H1 (cell line): Measurements from ENCODE around the gene DLL4. TPM values are rescaled to one million over a fixed set of nuclear protein-coding genes. Genes with fewer than 3 reads are reported as not detected.
"Not testable (repeated sequence)": the region's sequence is repeated elsewhere in the genome, so short reads cannot be mapped to it uniquely, and the experiment has no call there.

Source experiments
- CTCF ChIA-PET: fragments of 300-600 bp; sonication (Branson Sonifier 250); formaldehyde crosslinking; loops from one replicate; lab custom pipeline; 2021; ENCODE audit not compliant: partially characterized antibody; lab: Charles Lee
- POLR2A ChIA-PET: fragments of 300-600 bp; sonication (Branson Sonifier 250); formaldehyde crosslinking; loops from one replicate; lab custom pipeline; 2021; ENCODE audit warnings: inconsistent platforms; ENCODE audit not compliant: partially characterized antibody; lab: Charles Lee
- DNase-seq, 2 experiments: peaks; one replicate each; pipeline versions ENCODE4 v3.0.0 to v3.0.0-alpha.2; 2010 to 2022; ENCODE audit warnings: low spot score in 2 of 2, low read depth in 1 of 2, mixed read lengths in 1 of 2
- FAIRE-seq: peaks from 2 replicates; lab custom pipeline; 2011; peaks lifted over from hg19 to GRCh38; lab: Jason Lieb, UNC
- H2AFZ ChIP-seq: 2 replicates; pipeline ENCODE4 v1.8.1; 2012; ENCODE audit warnings: low read length, inconsistent platforms
- H2AK5ac ChIP-seq: 2 replicates; pipeline ENCODE4 v1.6.1; 2013; ENCODE audit warnings: low read depth, low read length
- H2BK120ac ChIP-seq: replicated peaks from 2 replicates; pipeline ENCODE3; 2013; ENCODE audit warnings: low read depth, low read length, inconsistent platforms
- H2BK12ac ChIP-seq: 2 replicates; pipeline ENCODE4 v1.6.1; 2013; ENCODE audit warnings: low read depth, low read length
- H2BK15ac ChIP-seq: 2 replicates; pipeline ENCODE4 v1.6.1; 2013; ENCODE audit warnings: low read length
- H2BK20ac ChIP-seq: 2 replicates; pipeline ENCODE4 v1.6.1; 2013; ENCODE audit warnings: low read length
- H2BK5ac ChIP-seq: 2 replicates; pipeline ENCODE4 v1.6.1; 2013; ENCODE audit warnings: low read depth, low read length
- H3K14ac ChIP-seq: 2 replicates; pipeline ENCODE4 v1.6.1; 2013; ENCODE audit warnings: inconsistent platforms; ENCODE audit not compliant: insufficient read length
- H3K18ac ChIP-seq: 2 replicates; pipeline ENCODE4 v1.6.1; 2013; ENCODE audit warnings: low read length; ENCODE audit errors: extremely low read depth
- H3K23ac ChIP-seq: 2 replicates; pipeline ENCODE4 v1.6.1; 2013; ENCODE audit warnings: inconsistent platforms; ENCODE audit not compliant: insufficient read length
- H3K23me2 ChIP-seq: 2 replicates; pipeline ENCODE4 v1.6.1; 2013; ENCODE audit warnings: low read depth, low read length
- H3K27ac ChIP-seq: 2 replicates; pipeline ENCODE4 v1.6.1; 2011; ENCODE audit warnings: low read depth, low read length, inconsistent platforms
- H3K27me3 ChIP-seq, 4 experiments: replicated peaks in 1 of 4; 1 replicate in 1 of 4; 2 replicates in 3 of 4; pipeline versions ENCODE4 v1.6.1 to v1.8.1; 2011 to 2013; ENCODE audit warnings: low read length in 3 of 4, mild to moderate bottlenecking in 3 of 4, inconsistent platforms in 2 of 4, mixed read lengths in 2 of 4, moderate library complexity in 1 of 4; ENCODE audit not compliant: control insufficient read depth in 3 of 4, insufficient read depth in 3 of 4; ENCODE audit errors: extremely low read depth in 1 of 4
- H3K36me3 ChIP-seq, 4 experiments: 2 replicates each; pipeline versions ENCODE4 v1.6.1 to v1.8.1; 2011 to 2013; ENCODE audit warnings: mild to moderate bottlenecking in 4 of 4, low read length in 3 of 4, moderate library complexity in 2 of 4, control low read depth in 1 of 4, inconsistent platforms in 1 of 4; ENCODE audit not compliant: insufficient read depth in 4 of 4, control insufficient read depth in 2 of 4
- H3K4ac ChIP-seq: replicated peaks from 2 replicates; pipeline ENCODE3; 2013; ENCODE audit warnings: low read length, low read depth, mixed read lengths, inconsistent platforms; ENCODE audit not compliant: insufficient read length
- H3K4me1 ChIP-seq, 4 experiments: replicated peaks in 1 of 4; 1 replicate in 1 of 4; 2 replicates in 3 of 4; pipeline versions ENCODE4 v1.6.1 to v1.8.1; 2011 to 2013; ENCODE audit warnings: low read length in 3 of 4, inconsistent platforms in 2 of 4, mixed read lengths in 1 of 4; ENCODE audit not compliant: insufficient read depth in 4 of 4, control insufficient read depth in 3 of 4
- H3K4me2 ChIP-seq, 2 experiments: 2 replicates each; pipeline versions ENCODE4 v1.6.1 to v1.8.1; 2011 to 2013; ENCODE audit warnings: low read depth in 2 of 2, low read length in 2 of 2, control low read depth in 1 of 2, inconsistent platforms in 1 of 2, mild to moderate bottlenecking in 1 of 2; ENCODE audit not compliant: insufficient read depth in 1 of 2
- H3K4me3 ChIP-seq, 4 experiments: fragments of 200-600, 300-600 bp in 1 of 4; sonication (generic), shearing (Covaris generic), sonication (Bioruptor Twin) in 1 of 4; 2 replicates each; pipeline versions ENCODE4 v1.5.1 to v1.8.1; 2011 to 2016; ENCODE audit warnings: low read length in 4 of 4, low read depth in 3 of 4, control low read depth in 2 of 4, inconsistent platforms in 2 of 4, mild to moderate bottlenecking in 2 of 4, mixed read lengths in 1 of 4, moderate library complexity in 1 of 4; ENCODE audit not compliant: insufficient read depth in 2 of 4; ENCODE audit errors: extremely low read depth in 1 of 4
- H3K56ac ChIP-seq: replicated peaks from 2 replicates; pipeline ENCODE3; 2013; ENCODE audit warnings: low read depth, mild to moderate bottlenecking, mixed read lengths, low read length, inconsistent platforms; ENCODE audit not compliant: insufficient read length
- H3K79me1 ChIP-seq: 2 replicates; pipeline ENCODE4 v1.6.1; 2013; ENCODE audit warnings: low read depth, low read length, control low read depth
- H3K79me2 ChIP-seq, 2 experiments: 2 replicates each; pipeline versions ENCODE4 v1.6.1 to v1.8.1; 2012 to 2013; ENCODE audit warnings: low read length in 2 of 2, mild to moderate bottlenecking in 2 of 2, inconsistent platforms in 1 of 2; ENCODE audit not compliant: insufficient read depth in 2 of 2, control insufficient read depth in 1 of 2
- H3K9ac ChIP-seq, 4 experiments: replicated peaks in 1 of 4; 1 replicate in 1 of 4; 2 replicates in 3 of 4; pipeline versions ENCODE4 v1.6.1 to v1.8.1; 2011 to 2013; ENCODE audit warnings: low read depth in 3 of 4, low read length in 3 of 4, control low read depth in 2 of 4, mild to moderate bottlenecking in 2 of 4, moderate library complexity in 2 of 4, inconsistent platforms in 1 of 4; ENCODE audit errors: extremely low read depth in 1 of 4
- H3K9me3 ChIP-seq, 2 experiments: 2 replicates each; pipeline versions ENCODE4 v1.6.1 to v1.8.1; 2012 to 2013; ENCODE audit warnings: mild to moderate bottlenecking in 2 of 2, moderate library complexity in 2 of 2, control low read depth in 1 of 2, inconsistent platforms in 1 of 2, low read depth in 1 of 2, low read length in 1 of 2, mixed read lengths in 1 of 2; ENCODE audit not compliant: insufficient read depth in 2 of 2
- H4K20me1 ChIP-seq, 2 experiments: replicated peaks in 1 of 2; 2 replicates each; pipeline versions ENCODE3 to v1.8.1; 2011 to 2013; ENCODE audit warnings: inconsistent platforms in 2 of 2, low read length in 2 of 2, mild to moderate bottlenecking in 1 of 2; ENCODE audit not compliant: insufficient read depth in 2 of 2, control insufficient read depth in 1 of 2
- H4K5ac ChIP-seq: 2 replicates; pipeline ENCODE4 v1.6.1; 2013; ENCODE audit warnings: low read length, low read depth, mixed read lengths, inconsistent platforms; ENCODE audit not compliant: insufficient read length
- H4K8ac ChIP-seq: 2 replicates; pipeline ENCODE4 v1.8.0; 2013; ENCODE audit warnings: mild to moderate bottlenecking, moderate library complexity, low read length, inconsistent platforms; ENCODE audit not compliant: insufficient read depth; ENCODE audit errors: extremely low read depth
- H4K91ac ChIP-seq: replicated peaks from 2 replicates; pipeline ENCODE3; 2013; ENCODE audit warnings: low read length, mixed read lengths, inconsistent platforms; ENCODE audit not compliant: insufficient read length
- POLR2A ChIP-seq, 2 experiments: IDR thresholded peaks; 1 replicate in 1 of 2; 2 replicates in 1 of 2; pipeline ENCODE4 v1.6.1; 2011; ENCODE audit warnings: low read depth in 2 of 2, low read length in 2 of 2, mild to moderate bottlenecking in 2 of 2; ENCODE audit errors: control extremely low read depth in 1 of 2
- POLR2AphosphoS5 ChIP-seq: IDR thresholded peaks from 2 replicates; pipeline ENCODE4 v1.6.1; 2011; ENCODE audit warnings: low read depth, low read length
- SIN3A ChIP-seq, 2 experiments: IDR thresholded peaks in 1 of 2; conservative IDR thresholded peaks in 1 of 2; 2 replicates each; pipeline ENCODE4 v1.6.1; 2011 to 2012; ENCODE audit warnings: low read length in 2 of 2, improper control_type of control experiment in 1 of 2, low read depth in 1 of 2, mild to moderate bottlenecking in 1 of 2
- TAF1 ChIP-seq: IDR thresholded peaks from 2 replicates; pipeline ENCODE4 v1.6.1; 2011; ENCODE audit warnings: mild to moderate bottlenecking, low read depth, low read length
- TAF7 ChIP-seq: optimal IDR thresholded peaks from 2 replicates; pipeline ENCODE3; 2011; ENCODE audit warnings: low read depth, mild to moderate bottlenecking, inconsistent platforms, low read length, moderate library complexity, borderline replicate concordance
- USF2 ChIP-seq: IDR thresholded peaks from 2 replicates; pipeline ENCODE4 v1.6.1; 2011; ENCODE audit warnings: low read length, improper control_type of control experiment
- WGBS, 2 experiments: shearing (Covaris generic) in 1 of 2; methylation state at CpG; one replicate each; pipeline versions ENCODE4 v1.1.6 to v1.1.7; 2013 to 2015; ENCODE audit warnings: low lambda C conversion rate in 2 of 2, mixed read lengths in 2 of 2, inconsistent platforms in 1 of 2, low coverage in 1 of 2, missing lambda C conversion rate in 1 of 2; ENCODE audit not compliant: insufficient replicate concordance in 2 of 2, insufficient coverage in 1 of 2, insufficient read length in 1 of 2; ENCODE audit errors: extremely low coverage in 1 of 2, missing lambda C conversion rate in 1 of 2; 5-methylcytosine and 5-hydroxymethylcytosine counted together
- polyA plus RNA-seq, 7 experiments: library from polyadenylated mRNA; depleted of rRNA in 3 of 7; stranded (reverse) in 5 of 7; unstranded in 2 of 7; fragments of >200 nt in 5 of 7; fragments of 200-250 nt in 2 of 7; gene quantifications; 1 replicate in 5 of 7; 2 replicates in 1 of 7; 4 replicates in 1 of 7; pipeline versions ENCODE4 v1.2.1 to v1.2.3, GENCODE V29; 2011 to 2013; ENCODE audit warnings: missing spikeins in 2 of 7, mixed read lengths in 2 of 7
- total RNA-seq: library from RNA; stranded (reverse); fragmentation: NEBNext Ultra II Directional; extraction: Animal tissue kit (Norgen Biotek cat#: 25700); gene quantifications from 2 replicates; pipeline ENCODE4 v1.2.1, GENCODE V29; 2021

Gene DLL4
- total and polyA plus RNA-seq, 2 of the 8 experiments (the other 6 are each of a cell fraction or from before 2014, with no cell fraction given) = 0.23 to 0.60 TPM

GRCh38 chr15:40954158-40954848 lies 25.2 kb downstream of the DLL4 start:
- H3K14ac ChIP-seq, H2BK20ac ChIP-seq, H2BK12ac ChIP-seq, H3K9me3 ChIP-seq, H2AFZ ChIP-seq, H4K5ac ChIP-seq, H2AK5ac ChIP-seq, FAIRE-seq, H4K8ac ChIP-seq, H3K4ac ChIP-seq, H3K23ac ChIP-seq, DNase-seq, H3K56ac ChIP-seq, H2BK15ac ChIP-seq, H3K18ac ChIP-seq, H2BK120ac ChIP-seq, H4K91ac ChIP-seq, H3K27me3 ChIP-seq, H3K79me1 ChIP-seq: not testable (repeated sequence)
- Histone ChIP-seq H3K36me3 (peaks cover 8 to 33% (median 12%) of the 10 kb centered on the region in 4 experiments), H3K4me1 (peaks cover 2 to 12% (median 10%) of the 10 kb centered on the region in 4 experiments), H4K20me1 (peaks cover 0 to 12% of the 10 kb centered on the region in 2 experiments), H3K4me2 (peak overlapping the region; percentile 84 to 85), H3K27ac (0 out of 2 replicates have a peak overlapping the region, but pooled peaks have one; percentile 8), H3K23me2 (peaks cover 10% of the 10 kb centered on the region), H2BK5ac (peak overlapping the region; percentile 97; the same call in 1 of the 2 replicates), H3K9ac (peak overlapping the region in 1 of 4 experiments; percentile 80; a peak in 3 of 7 replicates), H3K4me3 (peak overlapping the region; percentile 74 to 92 (median 82)), H3K79me2 (peaks cover 0 to 28% of the 10 kb centered on the region in 2 experiments; a peak in 2 of 4 replicates)
- ChIA-PET POLR2A (interaction anchor here (0.5 to 43.8 kb wide), 31 partner anchors 2 to 488 kb away, joined by 3 to 1505 read pairs (median 3); partner anchors contain the start of genes CHAC1, DLL4, INO80 and OIP5), CTCF (interaction anchor here (0.6 to 33.1 kb wide), 12 partner anchors 8 to 224 kb away, joined by 3 to 590 read pairs (median 6); partner anchors contain the start of genes DLL4 and VPS18)
- WGBS, 2 experiments = 53% methylated on average over 8 of the region's 8 CpGs; no CpG with 5 or more reads in 1 of the 2 experiments
- peak; percentile 69 for TF ChIP-seq TAF1
- peak; percentile 19 to 63; a peak in 1 of 4 replicates for TF ChIP-seq SIN3A (conservative IDR thresholded peaks at IDR 0.05 in 1 of 2, IDR thresholded peaks at IDR 0.05 in 1 of 2; ENCODE audit: low read depth in 1 of 2, low read length in 2 of 2)
- peak; percentile 19 for TF ChIP-seq TAF7
- 0 out of 2 replicates have a peak, but pooled peaks have one; percentile 16 for TF ChIP-seq USF2
- TF ChIP-seq POLR2AphosphoS5 = peak; percentile 83
- peak; percentile 46 to 53; a peak in 1 of 3 replicates for TF ChIP-seq POLR2A (IDR thresholded peaks at IDR 0.05; ENCODE audit: control extremely low read depth in 1 of 2, low read depth in 2 of 2, low read length in 2 of 2)
- TF ChIP-seq, all 59 proteins: peak for 6; not testable (repeated sequence) for 53
